ENCODE data around the gene CACNA2D4. TPM values are rescaled to one million over a fixed set of nuclear protein-coding genes. Genes with fewer than 3 reads are reported as not detected.

Gene CACNA2D4
- total RNA-seq, 2 experiments from 2014 or later, result 2.1 to 2.7 TPM

DNA sequence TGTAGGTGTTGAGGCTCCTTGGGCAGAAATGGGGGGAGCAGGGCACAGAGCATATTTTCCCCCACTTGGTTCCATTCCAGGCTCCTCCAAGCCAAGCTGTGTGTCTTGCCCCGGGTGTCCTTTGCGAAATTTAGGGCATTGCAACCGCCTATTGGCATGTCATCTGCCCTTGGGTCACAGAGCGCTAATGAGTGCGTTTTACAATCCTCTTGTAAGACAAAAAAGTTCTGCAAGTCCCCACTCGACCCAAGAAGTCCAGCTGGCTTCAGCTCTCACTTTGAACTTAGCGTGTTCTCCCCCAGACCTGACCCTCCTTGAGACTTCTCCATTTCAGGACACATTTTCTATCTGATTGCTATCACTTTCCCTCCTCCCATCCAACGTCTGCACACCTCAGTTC is 104.2 kb downstream of the CACNA2D4 start:
- H3K9me3 Mint-ChIP-seq, result no peaks in the 10 kb centered on the region
- no peaks in the 10 kb centered on the region for H3K36me3 Mint-ChIP-seq (ENCODE audit: low read depth)
- intact Hi-C loops (cut with micrococcal nuclease), result no loop called here
- CTCF ChIA-PET, result interaction anchor here (1.3 kb wide), 1 partner anchor 125 kb away, joined by 3 read pairs; no protein-coding TSS in a partner anchor
- peaks cover 5% of the 10 kb centered on the region for H3K4me1 Mint-ChIP-seq (ENCODE audit: low read depth)
- no peak overlapping the region for H3K4me3 Mint-ChIP-seq
- no peak for DNase-seq
- no peak overlapping the region for H3K27ac Mint-ChIP-seq
- peaks cover 5% of the 10 kb centered on the region for H3K27me3 Mint-ChIP-seq (ENCODE audit: low read depth)

DNA sequence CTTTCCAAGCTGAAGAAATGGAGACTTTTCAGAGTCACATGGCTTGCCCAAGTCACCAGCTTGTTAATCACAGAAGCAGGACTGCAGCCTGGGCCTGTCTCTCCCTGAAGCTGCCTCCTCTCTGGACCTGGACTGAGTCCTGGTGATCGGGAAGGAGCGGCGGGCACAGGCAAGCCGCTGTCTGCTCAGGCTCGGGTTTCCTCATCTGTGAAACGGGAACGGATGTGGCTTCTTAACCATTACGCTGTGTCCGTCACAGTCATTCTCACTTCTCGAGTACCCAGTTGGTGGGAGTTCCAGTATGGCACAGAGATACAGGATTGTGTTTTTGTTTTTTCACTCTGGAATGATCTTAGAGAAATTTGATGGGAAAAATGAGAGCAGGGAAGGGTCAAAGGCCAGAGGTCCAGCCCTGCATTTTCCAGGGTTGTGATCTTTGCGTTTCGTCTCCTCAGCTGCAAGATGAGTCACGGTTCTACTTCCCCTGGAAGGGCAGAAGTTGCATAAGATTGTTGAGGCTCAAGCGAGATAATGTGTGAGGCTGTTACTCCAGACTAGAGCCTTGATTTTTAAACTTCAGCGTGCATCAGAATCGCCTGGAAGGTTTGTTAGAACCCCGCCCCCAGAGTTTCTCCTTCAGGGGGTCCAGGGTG is 105.7 kb downstream of the CACNA2D4 start:
- CTCF ChIA-PET, result interaction anchor here (1.3 kb wide), 1 partner anchor 127 kb away, joined by 5 read pairs; no protein-coding TSS in a partner anchor
- H3K27ac Mint-ChIP-seq, result no peak overlapping the region
- H3K9me3 Mint-ChIP-seq, result no peaks in the 10 kb centered on the region
- no peak overlapping the region for H3K4me3 Mint-ChIP-seq
- DNase-seq, result no peak
- H3K27me3 Mint-ChIP-seq (ENCODE audit: low read depth), result peaks cover 2% of the 10 kb centered on the region
- peaks cover 5% of the 10 kb centered on the region for H3K4me1 Mint-ChIP-seq (ENCODE audit: low read depth)
- intact Hi-C loops (cut with micrococcal nuclease), result no loop called here
- no peaks in the 10 kb centered on the region for H3K36me3 Mint-ChIP-seq (ENCODE audit: low read depth)

DNA sequence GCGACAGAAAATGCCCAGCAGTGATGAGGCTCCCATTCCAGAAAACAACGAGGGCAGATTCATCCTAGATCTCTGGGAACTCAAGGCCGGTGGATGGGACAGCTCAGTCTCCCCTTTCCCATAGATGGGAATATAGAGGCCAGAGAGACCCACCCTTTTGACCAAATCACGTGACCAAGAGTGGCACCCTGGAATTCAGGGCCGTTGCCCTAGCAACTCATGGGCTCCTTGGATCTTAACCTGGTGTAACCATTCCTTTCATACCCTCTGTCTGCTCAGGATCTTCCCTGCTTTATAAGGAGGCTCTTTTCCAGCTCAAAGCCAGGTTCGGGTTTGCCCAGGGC is 106.5 kb downstream of the CACNA2D4 start:
- H3K9me3 Mint-ChIP-seq, result no peaks in the 10 kb centered on the region
- CTCF ChIA-PET, result interaction anchor here (1.3 kb wide), 1 partner anchor 128 kb away, joined by 5 read pairs; no protein-coding TSS in a partner anchor
- H3K4me3 Mint-ChIP-seq, result no peak overlapping the region
- peak overlapping the region; percentile 46 for H3K27ac Mint-ChIP-seq
- peaks cover 5% of the 10 kb centered on the region for H3K4me1 Mint-ChIP-seq (ENCODE audit: low read depth)
- intact Hi-C loops (cut with micrococcal nuclease), result no loop called here
- no peak for DNase-seq
- H3K36me3 Mint-ChIP-seq (ENCODE audit: low read depth), result no peaks in the 10 kb centered on the region
- H3K27me3 Mint-ChIP-seq (ENCODE audit: low read depth), result peaks cover 2% of the 10 kb centered on the region

DNA sequence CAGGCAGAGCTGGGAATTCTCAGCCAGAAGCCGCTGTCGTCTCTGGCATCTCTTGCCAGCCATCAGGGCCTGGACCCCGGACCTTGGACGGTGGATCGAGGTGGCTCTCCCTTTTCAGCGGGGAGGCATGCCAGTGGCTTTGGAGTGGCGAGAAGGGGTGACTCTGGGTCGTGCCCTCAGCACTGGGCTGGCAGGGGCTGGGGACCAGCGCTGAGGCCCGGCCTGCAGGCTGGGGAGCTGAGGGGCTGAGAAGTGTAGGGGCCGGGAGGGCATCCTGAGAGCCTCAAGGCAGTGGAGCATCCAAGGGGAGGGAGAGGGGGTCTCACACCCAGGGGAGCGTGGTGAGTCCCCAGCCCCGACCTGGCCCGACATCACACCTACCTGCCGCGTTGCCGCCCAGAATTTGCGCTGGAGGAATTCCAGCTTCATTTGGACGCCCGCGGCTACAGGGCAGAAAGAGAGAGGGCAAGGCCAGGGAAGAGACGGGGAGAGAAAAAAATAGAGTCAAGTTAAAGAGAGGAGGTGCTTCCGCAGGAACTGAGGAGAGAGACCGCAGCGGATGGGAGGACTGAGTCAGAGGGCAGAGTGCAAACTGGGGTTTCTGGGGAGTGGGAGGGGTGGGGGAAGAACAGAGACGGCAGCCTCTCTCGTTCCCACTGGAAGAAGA is 107.0 kb downstream of the CACNA2D4 start:
- Mint-ChIP-seq H3K4me3 (peak overlapping the region; percentile 46), H3K27ac (peak overlapping the region; percentile 46), H3K36me3 (ENCODE audit: low read depth) (no peaks in the 10 kb centered on the region), H3K27me3 (ENCODE audit: low read depth) (peaks cover 2% of the 10 kb centered on the region), H3K4me1 (ENCODE audit: low read depth) (peaks cover 5% of the 10 kb centered on the region), H3K9me3 (no peaks in the 10 kb centered on the region)
- peak; percentile 60 for DNase-seq
- CTCF ChIA-PET, result interaction anchor here (0.6 to 1.3 kb wide), 2 partner anchors 128 kb away, joined by 3 to 5 read pairs; no protein-coding TSS in a partner anchor
- intact Hi-C loops (cut with micrococcal nuclease), result no loop called here

GRCh38 chr12:1810931-1811280 is 107.5 kb downstream of the CACNA2D4 start:
- Mint-ChIP-seq H3K4me1 (ENCODE audit: low read depth) (peaks cover 5% of the 10 kb centered on the region), H3K27ac (peak overlapping the region; percentile 46), H3K9me3 (no peaks in the 10 kb centered on the region), H3K36me3 (ENCODE audit: low read depth) (no peaks in the 10 kb centered on the region), H3K4me3 (peak overlapping the region; percentile 46), H3K27me3 (ENCODE audit: low read depth) (peaks cover 2% of the 10 kb centered on the region)
- CTCF ChIA-PET, result interaction anchor here (0.6 kb wide), 1 partner anchor 129 kb away, joined by 3 read pairs; no protein-coding TSS in a partner anchor
- DNase-seq, result no peak
- intact Hi-C loops (cut with micrococcal nuclease), result no loop called here

DNA sequence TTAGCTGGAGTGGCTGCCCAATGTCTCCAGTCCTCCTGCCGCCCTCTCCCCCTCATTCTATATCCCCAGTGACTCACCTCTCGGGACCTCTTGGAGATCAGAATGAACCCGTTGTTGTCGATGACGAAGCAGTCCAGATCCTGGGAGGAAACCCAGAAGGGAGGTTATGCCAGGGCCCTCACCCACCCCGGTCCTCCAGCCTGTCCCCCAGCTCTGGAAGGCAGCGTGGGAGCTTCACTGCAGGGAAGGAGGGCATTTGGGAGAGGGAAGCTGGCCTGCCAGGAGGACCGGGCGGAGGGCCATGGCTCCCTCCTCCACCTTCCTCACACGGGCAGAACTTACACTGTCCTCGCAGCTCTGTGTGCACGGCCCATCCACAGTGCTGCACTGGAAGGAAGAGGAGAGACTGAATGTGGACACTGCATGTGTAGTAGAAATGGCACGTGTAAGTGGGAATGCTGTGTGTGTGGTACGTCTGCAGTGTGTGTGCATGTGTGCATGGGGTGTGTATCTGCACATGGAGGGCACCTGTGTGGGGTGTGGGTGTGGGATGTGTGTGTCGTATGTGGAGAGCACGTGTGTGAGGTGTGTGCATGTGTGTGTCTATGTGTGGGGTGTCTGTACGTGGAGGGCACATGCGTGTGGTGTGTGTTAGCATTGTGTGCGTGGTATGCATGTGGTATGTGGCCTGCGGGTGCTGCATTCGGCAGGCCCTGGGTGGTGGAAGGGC is 108.1 kb downstream of the CACNA2D4 start:
- H3K4me3 Mint-ChIP-seq, result peak overlapping the region; percentile 15
- CTCF ChIA-PET, result interaction anchor here (0.6 kb wide), 1 partner anchor 129 kb away, joined by 3 read pairs; no protein-coding TSS in a partner anchor
- peaks cover 2% of the 10 kb centered on the region for H3K27me3 Mint-ChIP-seq (ENCODE audit: low read depth)
- DNase-seq, result no peak
- H3K36me3 Mint-ChIP-seq (ENCODE audit: low read depth), result no peaks in the 10 kb centered on the region
- H3K9me3 Mint-ChIP-seq, result no peaks in the 10 kb centered on the region
- H3K4me1 Mint-ChIP-seq (ENCODE audit: low read depth), result peaks cover 5% of the 10 kb centered on the region
- intact Hi-C loops (cut with micrococcal nuclease), result no loop called here
- H3K27ac Mint-ChIP-seq, result peak overlapping the region; percentile 16

GRCh38 chr12:1809591-1810190 is 108.8 kb downstream of the CACNA2D4 start:
- Mint-ChIP-seq H3K4me1 (ENCODE audit: low read depth) (peaks cover 7% of the 10 kb centered on the region), H3K36me3 (ENCODE audit: low read depth) (no peaks in the 10 kb centered on the region), H3K9me3 (no peaks in the 10 kb centered on the region), H3K27ac (no peak overlapping the region), H3K27me3 (ENCODE audit: low read depth) (peaks cover 2% of the 10 kb centered on the region), H3K4me3 (no peak overlapping the region)
- CTCF ChIA-PET, result interaction anchor here (0.6 kb wide), 1 partner anchor 17 kb away, joined by 3 read pairs; no protein-coding TSS in a partner anchor
- intact Hi-C loops (cut with micrococcal nuclease), result no loop called here
- DNase-seq, result no peak

GRCh38 chr12:1808798-1809480 is 109.5 kb downstream of the CACNA2D4 start:
- H3K4me3 Mint-ChIP-seq, result no peak overlapping the region
- intact Hi-C loops (cut with micrococcal nuclease), result no loop called here
- CTCF ChIA-PET, result interaction anchor here (0.6 to 1.3 kb wide), 3 partner anchors 17 to 1264 kb away, joined by 3 to 4 read pairs (median 3); no protein-coding TSS in a partner anchor

DNA sequence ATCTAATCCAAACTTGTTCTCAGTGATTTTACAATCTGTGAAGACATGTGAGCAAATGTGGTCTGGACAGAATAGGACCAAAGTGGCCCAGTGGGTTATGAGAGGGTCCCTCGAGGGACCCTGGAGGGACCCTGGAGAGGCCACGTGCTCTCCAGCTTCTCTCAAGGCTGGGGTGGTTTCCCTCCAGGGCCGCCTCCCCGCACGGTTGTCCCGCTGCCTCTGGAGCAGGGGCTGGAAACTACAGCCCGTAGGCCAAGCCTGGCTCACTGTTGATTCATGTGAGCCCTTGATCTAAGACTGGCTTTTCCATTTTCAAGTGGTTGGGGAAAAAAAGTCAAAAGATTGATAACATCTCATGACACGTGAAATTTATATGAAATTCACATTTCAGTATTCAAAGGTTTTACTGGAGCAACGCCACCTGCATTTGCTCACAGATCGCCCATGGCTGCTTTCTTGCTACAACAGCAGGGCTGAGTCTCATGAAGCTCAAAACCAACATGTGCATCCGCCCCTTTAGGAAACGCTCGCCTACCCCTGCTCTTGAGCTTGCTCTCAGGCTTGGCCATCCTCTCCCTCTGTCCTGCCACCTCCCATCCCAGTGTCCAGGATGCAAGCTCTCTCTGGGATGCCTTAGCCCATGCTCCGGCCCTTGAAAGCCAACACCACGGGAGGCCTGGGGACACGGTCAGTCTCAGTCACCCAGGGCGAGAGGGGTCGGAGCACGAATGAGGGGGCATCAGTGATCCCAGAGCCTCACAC is 110.2 kb downstream of the CACNA2D4 start:
- Mint-ChIP-seq H3K4me3 (no peak overlapping the region), H3K36me3 (ENCODE audit: low read depth) (no peaks in the 10 kb centered on the region), H3K9me3 (no peaks in the 10 kb centered on the region), H3K27ac (no peak overlapping the region), H3K27me3 (ENCODE audit: low read depth) (no peaks in the 10 kb centered on the region), H3K4me1 (ENCODE audit: low read depth) (peaks cover 11% of the 10 kb centered on the region)
- no peak for DNase-seq
- CTCF ChIA-PET, result interaction anchor here (0.6 to 1.3 kb wide), 2 partner anchors 17 to 1265 kb away, joined by 3 to 4 read pairs; no protein-coding TSS in a partner anchor
- intact Hi-C loops (cut with micrococcal nuclease), result no loop called here

More at GRCh38 chr12:1808798-1809480, 109.5 kb downstream of the CACNA2D4 start:
- DNase-seq, result no peak
- no peaks in the 10 kb centered on the region for H3K36me3 Mint-ChIP-seq (ENCODE audit: low read depth)
- no peak overlapping the region for H3K27ac Mint-ChIP-seq
- no peaks in the 10 kb centered on the region for H3K27me3 Mint-ChIP-seq (ENCODE audit: low read depth)
- peaks cover 11% of the 10 kb centered on the region for H3K4me1 Mint-ChIP-seq (ENCODE audit: low read depth)
- H3K9me3 Mint-ChIP-seq, result no peaks in the 10 kb centered on the region

GRCh38 chr12:1807087-1807860 is 111.2 kb downstream of the CACNA2D4 start:
- intact Hi-C loops (cut with micrococcal nuclease), result no loop called here
- CTCF ChIA-PET, result no interaction called here
- DNase-seq, result no peak
- H3K9me3 Mint-ChIP-seq, result no peaks in the 10 kb centered on the region
- peaks cover 9% of the 10 kb centered on the region for H3K4me1 Mint-ChIP-seq (ENCODE audit: low read depth)
- H3K4me3 Mint-ChIP-seq, result no peak overlapping the region
- H3K27ac Mint-ChIP-seq, result no peak overlapping the region
- H3K27me3 Mint-ChIP-seq (ENCODE audit: low read depth), result no peaks in the 10 kb centered on the region
- H3K36me3 Mint-ChIP-seq (ENCODE audit: low read depth), result no peaks in the 10 kb centered on the region
